Lower lobe of right lung (tissue), 2 donors: ENCODE results near the gene INSIG1. TPM values are rescaled to one million over a fixed set of nuclear protein-coding genes. Genes with fewer than 3 reads are reported as not detected.

Source experiments
- ATAC-seq, 2 donors: fragments of 200-7000 bp; cut with Tn5 transposase; one replicate each; pipeline ENCODE4 v1.9.1; 2020 to 2022; ENCODE audit warnings: mild to moderate bottlenecking in 2 of 2, moderate library complexity in 2 of 2
- DNase-seq: peaks from one replicate; pipeline ENCODE4 v3.0.0-alpha.2; 2020
- H3K27ac ChIP-seq: fragments of 200-600 bp; one replicate; pipeline ENCODE4 v1.8.0; 2022
- H3K27me3 ChIP-seq: fragments of 200-600 bp; one replicate; pipeline ENCODE4 v1.8.0; 2022; ENCODE audit warnings: low read depth
- H3K36me3 ChIP-seq: fragments of 200-600 bp; one replicate; pipeline ENCODE4 v1.8.0; 2022; ENCODE audit warnings: mild to moderate bottlenecking
- H3K4me1 ChIP-seq: fragments of 200-600 bp; one replicate; pipeline ENCODE4 v1.8.0; 2022
- H3K4me3 ChIP-seq: fragments of 200-600 bp; one replicate; pipeline ENCODE4 v1.8.0; 2022; ENCODE audit warnings: mild to moderate bottlenecking
- H3K9me3 ChIP-seq: fragments of 200-600 bp; one replicate; pipeline ENCODE4 v1.8.0; 2022
- CTCF ChIP-seq: fragments of 200-600 bp; IDR thresholded peaks from one replicate; pipeline ENCODE4 v1.8.0; 2022; ENCODE audit warnings: antibody characterized with exemption, mild to moderate bottlenecking
- intact Hi-C: fragments of 100-400 bp; cut with DNase I; formaldehyde crosslinking; loops from one replicate; pipeline ENCODE4 v1.11.0; 2022
- total RNA-seq: library from RNA; stranded (reverse); fragmentation: NEBNext Ultra II Directional; extraction: Animal tissue kit (Norgen Biotek cat#: 25700); gene quantifications from one replicate; pipeline ENCODE4 v1.2.1, GENCODE V29; 2021
- donor health status: DM: no; HTN: yes; CAD: no; lungs with severe emphysema.

The INSIG1 gene
- total RNA-seq, 1 donor from 2014 or later = 70.9 TPM

- intact Hi-C loops = no loop called here
- Histone ChIP-seq H3K9me3 (no peaks in the 10 kb centered on the region), H3K4me1 (no peaks in the 10 kb centered on the region), H3K4me3 (no peak overlapping the region), H3K27me3 (peaks cover 13% of the 10 kb centered on the region), H3K36me3 (no peaks in the 10 kb centered on the region), H3K27ac (no peak overlapping the region)
- no peak for TF ChIP-seq CTCF
- ATAC-seq = no peak
- no peak for DNase-seq
These were observed 31.2 kb upstream of the INSIG1 start for GRCh38 chr7:155266440-155266839.

- no peak for TF ChIP-seq CTCF
- no peaks in the 10 kb centered on the region for H3K36me3 ChIP-seq
- H3K9me3 ChIP-seq = no peaks in the 10 kb centered on the region
- H3K27me3 ChIP-seq = peaks cover 13% of the 10 kb centered on the region
- no peak for ATAC-seq
- H3K4me3 ChIP-seq = no peak overlapping the region
- intact Hi-C loops = no loop called here
- DNase-seq = no peak
- H3K4me1 ChIP-seq = no peaks in the 10 kb centered on the region
- H3K27ac ChIP-seq = no peak overlapping the region
These were observed 30.7 kb upstream of the INSIG1 start for GRCh38 chr7:155267023-155267422.

- Histone ChIP-seq H3K27me3 (peaks cover 12% of the 10 kb centered on the region), H3K36me3 (no peaks in the 10 kb centered on the region), H3K9me3 (no peaks in the 10 kb centered on the region), H3K27ac (no peak overlapping the region), H3K4me3 (no peak overlapping the region), H3K4me1 (no peaks in the 10 kb centered on the region)
- intact Hi-C loops = no loop called here
- no peak for ATAC-seq
- no peak for TF ChIP-seq CTCF
- no peak for DNase-seq
These were observed 30.2 kb upstream of the INSIG1 start for GRCh38 chr7:155267436-155267835.

GRCh38 chr7:155268211-155268610 is 29.5 kb upstream of the INSIG1 start:
- intact Hi-C loops = no loop called here
- DNase-seq (no peak), ATAC-seq (no peak)
- no peaks in the 10 kb centered on the region for H3K36me3 ChIP-seq
- H3K27me3 ChIP-seq = peaks cover 6% of the 10 kb centered on the region
- no peak overlapping the region for H3K4me3 ChIP-seq
- no peaks in the 10 kb centered on the region for H3K9me3 ChIP-seq
- no peak for TF ChIP-seq CTCF
- no peaks in the 10 kb centered on the region for H3K4me1 ChIP-seq
- H3K27ac ChIP-seq = no peak overlapping the region

- DNase-seq = no peak
- no peak overlapping the region for H3K27ac ChIP-seq
- intact Hi-C loops = no loop called here
- ATAC-seq = no peak
- H3K4me1 ChIP-seq = no peaks in the 10 kb centered on the region
- H3K4me3 ChIP-seq = no peak overlapping the region
- no peak for TF ChIP-seq CTCF
- no peaks in the 10 kb centered on the region for H3K9me3 ChIP-seq
- peaks cover 6% of the 10 kb centered on the region for H3K27me3 ChIP-seq
- no peaks in the 10 kb centered on the region for H3K36me3 ChIP-seq
These were observed 28.6 kb upstream of the INSIG1 start for GRCh38 chr7:155268921-155269650.
